Stimulated activated CD8-positive, alpha-beta memory T cell treated with anti-CD3 and anti-CD28 coated beads, Interleukin-4, amount 100 ng/mL, for 48 hours (primary cell): ENCODE data around the gene THAP12.
"Not testable (repeated sequence)": the region's sequence is repeated elsewhere in the genome, so short reads cannot be mapped to it uniquely, and the experiment has no call there.

ENCODE experiments used
- DNase-seq: peaks from one replicate; pipeline ENCODE4 v3.0.0-alpha.2; 2020

Gene THAP12

GRCh38 chr11:76380977-76381719 is at the start of gene THAP12, which contains the start of gene GVQW3:
Gene THAP12 (minus strand): TSS chr11:76381132. CDS start chr11:76380836, 296 bp downstream.
Gene GVQW3 (plus strand): TSS chr11:76381323. CDS start chr11:76381829, 506 bp downstream.
- DNase-seq: peak; percentile 95

- DNase-seq: no peak
Measured at GRCh38 chr11:76426660-76427059, 45.7 kb upstream of the THAP12 start.

- DNase-seq: no peak
Measured at GRCh38 chr11:76424891-76425290, 44.0 kb upstream of the THAP12 start.

- no peak for DNase-seq
Measured at GRCh38 chr11:76424379-76424778, 43.4 kb upstream of the THAP12 start.

GRCh38 chr11:76419896-76420295 is 39.0 kb upstream of the THAP12 start:
- peak; percentile 27 for DNase-seq

GRCh38 chr11:76415073-76415472 is 34.1 kb upstream of the THAP12 start:
- DNase-seq: no peak

GRCh38 chr11:76410851-76411357 is 30.0 kb upstream of the THAP12 start:
- DNase-seq: no peak

- no peak for DNase-seq
Measured at GRCh38 chr11:76408171-76408965, 27.4 kb upstream of the THAP12 start.

- DNase-seq: no peak
Measured at GRCh38 chr11:76406359-76406758, 25.4 kb upstream of the THAP12 start.

GRCh38 chr11:76401484-76401883 is 20.6 kb upstream of the THAP12 start:
- DNase-seq: not testable (repeated sequence)

GRCh38 chr11:76400967-76401366 is 20.0 kb upstream of the THAP12 start:
- no peak for DNase-seq

GRCh38 chr11:76397383-76397782 is 16.5 kb upstream of the THAP12 start:
- DNase-seq: no peak

GRCh38 chr11:76395296-76395695 is 14.4 kb upstream of the THAP12 start:
- no peak for DNase-seq

- DNase-seq: no peak
Measured at GRCh38 chr11:76394411-76394810, 13.5 kb upstream of the THAP12 start.

- no peak for DNase-seq
Measured at GRCh38 chr11:76392870-76393269, 11.9 kb upstream of the THAP12 start.

GRCh38 chr11:76391811-76392475 is 11.0 kb upstream of the THAP12 start:
- DNase-seq: no peak

GRCh38 chr11:76391021-76391420 is 10.1 kb upstream of the THAP12 start:
- no peak for DNase-seq

- DNase-seq: no peak
Measured at GRCh38 chr11:76388408-76388807, 7.5 kb upstream of the THAP12 start.

GRCh38 chr11:76385903-76386302 is 5.0 kb upstream of the THAP12 start:
- DNase-seq: no peak

GRCh38 chr11:76382209-76382608 is 1.3 kb upstream of the THAP12 start:
- DNase-seq: no peak

GRCh38 chr11:76380159-76380976 is 564 bp downstream of the THAP12 start:
- DNase-seq: peak; percentile 75

GRCh38 chr11:76379807-76380158 is 1.1 kb downstream of the THAP12 start:
- no peak for DNase-seq
